PFSK-1 (cell line): ENCODE results near the gene NR5A1.

Experiments
- FOXP2 ChIP-seq: optimal IDR thresholded peaks from 2 replicates; pipeline ENCODE3; 2011; ENCODE audit warnings: borderline replicate concordance, control low read depth, inconsistent platforms; ENCODE audit not compliant: insufficient read depth; ENCODE audit errors: extremely low read length, extremely low read depth
- POLR2AphosphoS5 ChIP-seq: IDR thresholded peaks from 2 replicates; pipeline ENCODE4 v1.6.1; 2012; ENCODE audit warnings: low read depth, mild to moderate bottlenecking, control low read depth, low read length, moderate library complexity
- SIN3A ChIP-seq: IDR thresholded peaks from 2 replicates; pipeline ENCODE4 v1.6.1; 2012; ENCODE audit warnings: mild to moderate bottlenecking, low read length, moderate library complexity, borderline replicate concordance; ENCODE audit not compliant: insufficient read depth
- TAF1 ChIP-seq: IDR thresholded peaks from 2 replicates; pipeline ENCODE4 v1.6.1; 2012; ENCODE audit warnings: low read length, control low read depth, borderline replicate concordance; ENCODE audit not compliant: insufficient read depth
- TF ChIP-seq, protein P1 (sequence below), 2 experiments: IDR thresholded peaks; 2 replicates each; pipeline versions ENCODE4 v1.6.1 to v1.8.0; 2011 to 2012; ENCODE audit warnings: low read depth in 2 of 2, low read length in 2 of 2, control low read depth in 1 of 2, inconsistent platforms in 1 of 2, mild to moderate bottlenecking in 1 of 2, moderate library complexity in 1 of 2; ENCODE audit not compliant: insufficient read depth in 1 of 2

Gene NR5A1

GRCh38 chr9:124486778-124487259, 20.4 kb downstream of the NR5A1 start:
- TF ChIP-seq, protein P1, sequence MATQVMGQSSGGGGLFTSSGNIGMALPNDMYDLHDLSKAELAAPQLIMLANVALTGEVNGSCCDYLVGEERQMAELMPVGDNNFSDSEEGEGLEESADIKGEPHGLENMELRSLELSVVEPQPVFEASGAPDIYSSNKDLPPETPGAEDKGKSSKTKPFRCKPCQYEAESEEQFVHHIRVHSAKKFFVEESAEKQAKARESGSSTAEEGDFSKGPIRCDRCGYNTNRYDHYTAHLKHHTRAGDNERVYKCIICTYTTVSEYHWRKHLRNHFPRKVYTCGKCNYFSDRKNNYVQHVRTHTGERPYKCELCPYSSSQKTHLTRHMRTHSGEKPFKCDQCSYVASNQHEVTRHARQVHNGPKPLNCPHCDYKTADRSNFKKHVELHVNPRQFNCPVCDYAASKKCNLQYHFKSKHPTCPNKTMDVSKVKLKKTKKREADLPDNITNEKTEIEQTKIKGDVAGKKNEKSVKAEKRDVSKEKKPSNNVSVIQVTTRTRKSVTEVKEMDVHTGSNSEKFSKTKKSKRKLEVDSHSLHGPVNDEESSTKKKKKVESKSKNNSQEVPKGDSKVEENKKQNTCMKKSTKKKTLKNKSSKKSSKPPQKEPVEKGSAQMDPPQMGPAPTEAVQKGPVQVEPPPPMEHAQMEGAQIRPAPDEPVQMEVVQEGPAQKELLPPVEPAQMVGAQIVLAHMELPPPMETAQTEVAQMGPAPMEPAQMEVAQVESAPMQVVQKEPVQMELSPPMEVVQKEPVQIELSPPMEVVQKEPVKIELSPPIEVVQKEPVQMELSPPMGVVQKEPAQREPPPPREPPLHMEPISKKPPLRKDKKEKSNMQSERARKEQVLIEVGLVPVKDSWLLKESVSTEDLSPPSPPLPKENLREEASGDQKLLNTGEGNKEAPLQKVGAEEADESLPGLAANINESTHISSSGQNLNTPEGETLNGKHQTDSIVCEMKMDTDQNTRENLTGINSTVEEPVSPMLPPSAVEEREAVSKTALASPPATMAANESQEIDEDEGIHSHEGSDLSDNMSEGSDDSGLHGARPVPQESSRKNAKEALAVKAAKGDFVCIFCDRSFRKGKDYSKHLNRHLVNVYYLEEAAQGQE (IDR thresholded peaks at IDR 0.05; ENCODE audit: insufficient read depth in 1 of 2, low read depth in 2 of 2, low read length in 2 of 2): no peak
- TF ChIP-seq POLR2AphosphoS5 (no peak), SIN3A (no peak), FOXP2 (no peak), TAF1 (no peak)

DNA sequence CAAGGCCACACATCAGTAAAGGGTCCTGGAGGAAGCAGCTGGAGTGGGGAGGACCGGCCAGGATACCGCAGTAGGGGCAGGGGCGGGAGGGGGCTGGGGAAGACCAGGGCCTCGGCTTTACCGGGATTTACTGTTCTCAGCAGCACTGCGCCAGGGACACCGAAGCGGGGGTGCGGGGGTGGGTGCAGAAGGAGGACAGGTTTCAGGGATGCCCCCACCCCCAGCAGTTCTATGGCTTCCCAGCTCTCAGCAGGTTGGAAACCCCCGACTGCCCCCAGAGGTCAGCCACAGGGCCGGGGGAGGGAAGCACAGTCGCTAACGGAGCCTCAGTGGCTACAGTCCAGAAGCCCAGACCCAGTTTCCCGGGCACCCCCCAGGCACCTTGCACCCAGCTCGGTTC, 21.3 kb downstream of the NR5A1 start:
- TF ChIP-seq TAF1: no peak
- TF ChIP-seq POLR2AphosphoS5: no peak
- TF ChIP-seq SIN3A: no peak
- TF ChIP-seq, protein P1 (IDR thresholded peaks at IDR 0.05; ENCODE audit: insufficient read depth in 1 of 2, low read depth in 2 of 2, low read length in 2 of 2): no peak
- no peak for TF ChIP-seq FOXP2

- no peak for TF ChIP-seq POLR2AphosphoS5
- TF ChIP-seq, protein P1 (IDR thresholded peaks at IDR 0.05; ENCODE audit: insufficient read depth in 1 of 2, low read depth in 2 of 2, low read length in 2 of 2): no peak
- no peak for TF ChIP-seq FOXP2
- TF ChIP-seq SIN3A: no peak
- TF ChIP-seq TAF1: no peak
Observed at GRCh38 chr9:124485201-124485600, 22.0 kb downstream of the NR5A1 start.

- no peak for TF ChIP-seq TAF1
- no peak for TF ChIP-seq POLR2AphosphoS5
- TF ChIP-seq, protein P1 (IDR thresholded peaks at IDR 0.05; ENCODE audit: insufficient read depth in 1 of 2, low read depth in 2 of 2, low read length in 2 of 2): no peak
- TF ChIP-seq SIN3A: no peak
- TF ChIP-seq FOXP2: no peak
Observed at GRCh38 chr9:124483481-124483880, 23.7 kb downstream of the NR5A1 start.

- TF ChIP-seq SIN3A (no peak), POLR2AphosphoS5 (no peak), FOXP2 (no peak), TAF1 (no peak)
- TF ChIP-seq, protein P1 (IDR thresholded peaks at IDR 0.05; ENCODE audit: insufficient read depth in 1 of 2, low read depth in 2 of 2, low read length in 2 of 2): no peak
Observed at GRCh38 chr9:124482431-124483031, 24.7 kb downstream of the NR5A1 start.
